ENCODE data around the gene FXR1.
A peak's percentile ranks its signal among the peaks of the same experiment; 100 is the strongest.
"Not testable (repeated sequence)": the region's sequence is repeated elsewhere in the genome, so short reads cannot be mapped to it uniquely, and the experiment has no call there.

The FXR1 gene

DNA sequence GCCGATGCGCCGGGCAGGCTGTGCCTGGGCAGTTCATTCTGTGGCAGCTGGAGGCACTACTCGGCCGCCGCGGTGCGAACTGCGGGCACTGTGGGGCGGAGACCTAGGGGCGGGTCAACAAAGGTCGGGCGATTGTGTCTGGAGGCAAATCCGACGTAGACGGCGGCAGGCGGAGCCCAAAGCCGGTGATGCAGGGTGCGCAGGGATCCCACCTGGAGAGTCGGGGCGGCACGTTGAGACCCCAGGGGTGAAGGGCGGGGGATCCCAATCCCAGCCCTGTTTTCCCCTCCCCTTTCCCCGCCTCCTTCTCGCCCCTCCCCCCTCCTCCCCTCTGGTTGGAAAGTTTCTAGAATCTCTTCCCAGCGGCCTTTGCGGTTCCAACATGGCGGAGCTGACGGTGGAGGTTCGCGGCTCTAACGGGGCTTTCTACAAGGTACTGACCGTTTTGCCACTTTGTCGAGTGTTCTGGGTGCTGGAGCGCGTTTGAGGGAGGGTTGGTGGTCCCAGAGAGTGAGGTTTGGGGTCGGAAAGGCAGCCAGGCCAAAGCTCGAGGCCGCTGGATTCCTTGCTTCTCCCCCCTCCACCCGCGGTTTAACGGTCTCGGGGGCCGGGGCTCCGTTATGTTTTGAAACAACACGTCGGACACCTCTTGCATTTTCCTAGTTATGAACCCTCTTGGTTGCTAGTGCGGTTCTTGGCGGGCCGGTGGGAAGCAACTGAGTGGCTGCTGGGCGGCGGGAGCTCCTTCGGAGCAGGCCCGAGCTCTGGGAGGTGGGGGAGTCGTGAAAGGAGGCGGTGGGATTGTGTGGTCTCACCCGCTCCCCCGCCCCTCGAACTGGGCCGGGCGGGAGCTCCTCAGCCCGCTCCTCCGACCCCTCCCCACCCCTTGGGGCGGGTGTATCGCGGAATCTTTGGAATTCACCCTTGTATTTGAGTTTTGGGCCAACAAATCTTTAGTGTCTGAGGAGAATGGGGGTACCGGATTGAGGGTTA is at the start of gene FXR1:
TSS of gene FXR1 (plus strand) at position 367 of the 993 bp plus-strand sequence. CDS start at position 383, 16 bp downstream.
- DNase-seq: peak; percentile 92

GRCh38 chr3:180870008-180870699 is 42.3 kb upstream of the FXR1 start:
- no peak for DNase-seq

DNA sequence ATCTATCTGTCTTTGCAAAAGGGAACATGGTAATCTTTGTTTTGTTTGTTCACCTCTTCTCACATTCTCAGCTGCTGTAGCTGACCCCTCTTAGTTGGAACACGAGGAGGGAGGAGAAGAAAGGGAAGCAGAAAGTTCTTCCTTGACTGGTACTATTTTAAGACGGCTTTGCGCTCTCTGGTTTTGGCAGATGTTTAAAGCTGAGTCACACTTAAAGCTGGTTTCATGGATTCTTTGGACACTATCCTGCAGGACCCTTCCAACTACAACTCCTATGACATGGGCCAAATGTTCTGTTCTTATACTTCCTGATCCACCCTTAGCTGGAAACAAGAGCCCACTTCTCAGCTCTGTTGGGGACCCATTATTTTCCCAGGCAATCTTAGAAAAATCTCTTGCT is 40.6 kb upstream of the FXR1 start:
- DNase-seq: no peak

DNA sequence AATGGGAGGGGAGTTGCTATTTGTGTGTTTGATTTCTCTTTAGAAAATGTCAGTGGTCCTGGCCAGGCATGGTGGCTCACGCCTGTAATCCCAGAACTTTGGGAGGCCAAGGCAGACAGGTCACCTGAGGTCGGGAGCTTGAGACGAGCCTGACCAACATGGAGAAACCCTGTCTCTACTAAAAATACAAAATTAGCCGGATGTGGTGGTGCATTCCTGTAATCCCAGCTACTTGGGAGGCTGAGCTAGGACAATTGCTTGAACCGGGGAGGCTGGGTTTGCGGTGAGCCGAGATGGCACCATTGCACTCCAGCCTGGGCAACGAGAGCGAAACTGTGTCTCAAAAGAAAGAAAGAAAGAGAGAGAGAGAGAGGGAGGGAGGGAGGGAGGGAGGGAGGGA is 40.0 kb upstream of the FXR1 start:
- not testable (repeated sequence) for DNase-seq

DNA sequence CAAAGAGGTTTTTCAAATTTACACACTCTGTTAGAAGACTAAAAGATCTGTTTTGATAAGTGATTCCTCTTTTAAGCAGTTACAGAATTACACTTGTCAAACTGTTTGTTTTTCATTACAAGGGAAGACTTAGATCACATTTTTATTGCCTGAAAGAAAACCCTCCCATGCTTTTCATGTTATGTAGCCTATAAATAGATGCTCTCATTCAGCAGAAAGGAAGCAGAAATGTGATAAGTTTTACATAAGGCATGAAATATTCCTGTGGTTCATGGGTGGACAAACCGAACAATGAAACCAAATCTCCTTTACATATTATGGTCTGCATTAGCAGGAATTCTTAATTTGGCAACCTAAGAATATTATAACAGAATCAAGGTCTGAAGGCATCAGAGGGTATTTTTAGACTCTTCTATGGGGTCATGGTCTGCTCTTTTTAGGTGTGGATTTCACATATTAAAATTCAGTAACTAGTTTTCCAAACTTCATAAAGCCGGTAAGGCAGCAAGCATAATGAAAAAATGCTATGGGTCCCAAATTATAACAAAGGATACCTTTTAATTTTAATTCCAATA is 37.3 kb upstream of the FXR1 start:
- no peak for DNase-seq

DNA sequence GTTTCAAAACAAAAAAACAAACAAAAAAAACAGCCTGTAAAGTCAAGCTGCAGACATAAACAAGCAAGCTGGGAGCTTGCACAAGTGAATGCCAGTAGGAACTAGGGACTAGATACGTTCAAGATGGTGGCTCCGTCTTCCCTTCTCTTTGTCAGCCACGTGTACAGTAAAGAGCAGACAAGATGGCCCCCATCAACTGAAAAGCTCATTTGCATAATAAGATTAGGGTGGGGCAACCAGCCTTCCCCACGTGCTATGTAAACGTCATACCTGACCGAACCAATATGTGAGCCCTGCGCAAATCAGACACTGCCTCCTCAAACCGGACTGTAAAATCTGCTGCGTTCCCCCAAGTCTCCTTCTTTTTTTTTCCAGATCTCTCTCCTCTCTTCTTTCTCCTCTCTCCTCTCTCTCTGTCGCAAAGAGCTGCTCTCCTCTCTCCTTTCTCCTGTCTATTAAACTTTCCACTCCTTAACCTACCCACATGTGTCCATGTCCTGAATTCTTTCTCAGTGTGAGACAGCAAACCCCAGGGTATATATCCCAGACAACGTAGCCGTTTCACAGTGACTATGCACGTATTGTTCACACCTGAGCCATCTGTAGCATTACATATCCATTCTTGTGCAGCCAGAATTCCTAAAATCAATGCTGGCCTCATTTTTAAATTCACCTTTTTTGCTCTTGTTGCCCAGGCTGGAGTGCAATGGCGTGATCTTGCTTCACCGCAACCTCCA is 31.2 kb upstream of the FXR1 start:
- DNase-seq: no peak

- DNase-seq: no peak
Observed at GRCh38 chr3:180882115-180882514, 30.4 kb upstream of the FXR1 start.

GRCh38 chr3:180888992-180889560 is 23.4 kb upstream of the FXR1 start:
- DNase-seq: no peak

DNA sequence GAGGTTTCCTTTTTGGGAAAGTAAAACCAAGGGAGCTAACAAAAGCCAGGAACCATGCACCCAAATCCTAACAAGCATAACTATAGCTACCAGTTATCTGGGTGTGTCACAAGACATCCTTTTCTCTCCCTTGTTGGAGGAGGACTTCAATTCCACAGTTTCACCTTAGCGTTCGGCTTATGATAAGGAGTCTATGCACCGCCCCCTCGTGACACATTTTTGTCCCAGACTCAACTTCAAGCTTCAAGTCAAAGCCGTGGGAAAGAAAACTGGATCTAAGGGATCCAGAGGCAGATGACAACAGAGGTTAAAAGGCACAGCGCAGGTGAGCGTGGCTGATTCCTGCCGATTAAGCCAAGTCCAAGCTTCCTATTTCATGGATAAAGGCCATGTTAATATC is 13.9 kb upstream of the FXR1 start:
- DNase-seq: no peak

GRCh38 chr3:180909369-180910127 is 2.9 kb upstream of the FXR1 start:
- no peak for DNase-seq

- no peak for DNase-seq
Observed at GRCh38 chr3:180910823-180911222, 1.6 kb upstream of the FXR1 start.

DNA sequence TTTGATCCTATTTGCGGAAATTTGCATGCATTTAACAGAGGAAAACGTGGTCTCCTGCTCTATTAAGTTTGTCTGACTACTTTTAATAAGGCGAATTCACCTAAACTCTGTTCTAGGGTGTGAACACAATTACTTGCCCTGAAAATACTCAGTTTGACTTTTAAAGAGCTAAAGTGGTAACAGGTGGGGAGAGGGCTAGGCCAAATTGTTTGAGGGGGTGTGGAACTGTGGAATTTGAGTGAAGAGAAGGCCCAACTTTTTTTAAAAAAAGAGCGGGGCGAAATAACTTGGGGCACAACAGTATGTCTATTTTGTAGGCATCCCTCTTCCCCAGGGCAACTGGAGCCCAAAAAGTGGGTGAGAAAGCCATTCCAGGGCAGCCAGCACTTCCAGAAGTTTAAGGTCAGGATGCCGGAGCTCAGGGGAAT is 580 bp upstream of the FXR1 start:
- DNase-seq: no peak

DNA sequence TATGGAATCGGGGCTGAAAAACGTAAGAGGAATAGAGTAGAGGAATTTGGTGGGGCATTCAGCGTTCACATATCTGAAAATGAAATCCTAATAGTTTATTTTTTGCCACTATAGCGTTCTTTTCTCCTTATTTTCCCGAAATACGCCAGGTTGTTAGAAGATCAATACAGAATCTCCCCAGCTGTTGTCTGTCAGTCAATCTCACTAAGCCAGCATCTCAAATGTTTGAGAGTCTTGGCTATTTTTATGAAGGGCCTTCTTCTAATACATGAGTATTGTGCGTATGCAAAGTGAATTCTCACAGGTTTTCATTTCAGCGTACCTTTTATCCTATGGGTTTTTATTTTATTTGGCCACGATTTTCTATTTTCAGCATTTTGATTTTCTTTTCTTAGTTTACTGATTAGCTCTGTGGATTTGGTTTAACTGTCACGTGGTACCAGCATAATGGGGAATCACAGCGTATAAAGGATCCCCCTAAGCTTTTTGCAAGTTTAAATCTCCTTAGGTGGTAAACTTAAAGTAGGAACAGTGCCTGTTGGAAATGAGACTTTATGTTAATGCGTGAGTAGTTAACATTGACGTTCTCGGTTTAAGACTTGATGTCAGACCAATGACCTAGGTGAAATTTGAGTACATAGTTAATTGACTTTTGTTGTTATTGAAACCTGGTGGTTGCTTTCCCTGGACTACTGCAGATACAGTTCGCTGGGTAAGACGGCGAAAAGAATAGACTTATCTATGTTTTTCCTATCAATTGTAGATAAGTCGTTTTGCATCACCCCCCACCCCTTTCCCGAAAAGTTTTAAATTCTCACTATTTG is 1.3 kb downstream of the FXR1 start:
- no peak for DNase-seq

DNA sequence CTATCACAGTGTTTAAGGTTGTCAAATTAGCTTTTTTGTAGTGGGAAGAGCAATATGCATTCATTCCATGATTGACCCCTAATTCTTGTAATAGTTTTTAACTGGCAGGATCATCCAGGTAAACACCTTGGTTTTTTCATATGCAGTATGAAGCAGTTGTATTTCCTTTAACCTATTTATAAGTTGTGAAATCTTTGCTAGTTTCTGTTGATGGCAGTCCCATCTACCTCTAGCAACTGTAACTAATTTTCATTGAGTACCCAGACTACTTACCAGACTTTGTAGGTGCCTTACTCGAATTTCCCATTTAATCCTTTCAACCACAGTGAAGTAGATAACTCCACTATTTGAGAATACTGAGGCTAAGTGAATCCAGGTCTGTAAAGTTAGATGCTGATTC is 6.1 kb downstream of the FXR1 start:
- DNase-seq: no peak

DNA sequence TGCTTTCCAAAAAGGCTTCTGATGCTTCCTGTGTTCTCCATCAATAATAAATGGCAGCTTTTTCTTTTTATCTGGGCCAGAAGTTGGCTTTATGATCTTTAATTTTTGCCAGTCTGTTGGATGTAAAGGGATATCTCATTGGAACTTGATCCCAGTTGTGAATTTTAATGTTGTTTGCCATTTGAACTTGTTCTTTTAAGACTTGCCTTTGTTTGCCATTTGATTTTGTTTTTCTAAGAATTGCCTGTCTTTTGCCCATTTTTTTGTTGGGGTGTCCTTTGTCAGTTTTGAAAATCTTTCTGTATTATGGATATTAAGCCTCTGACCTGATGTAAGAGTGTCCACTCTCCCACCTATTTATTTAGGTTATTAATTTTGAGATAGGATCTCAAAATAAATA is 9.8 kb downstream of the FXR1 start:
- DNase-seq: no peak

DNA sequence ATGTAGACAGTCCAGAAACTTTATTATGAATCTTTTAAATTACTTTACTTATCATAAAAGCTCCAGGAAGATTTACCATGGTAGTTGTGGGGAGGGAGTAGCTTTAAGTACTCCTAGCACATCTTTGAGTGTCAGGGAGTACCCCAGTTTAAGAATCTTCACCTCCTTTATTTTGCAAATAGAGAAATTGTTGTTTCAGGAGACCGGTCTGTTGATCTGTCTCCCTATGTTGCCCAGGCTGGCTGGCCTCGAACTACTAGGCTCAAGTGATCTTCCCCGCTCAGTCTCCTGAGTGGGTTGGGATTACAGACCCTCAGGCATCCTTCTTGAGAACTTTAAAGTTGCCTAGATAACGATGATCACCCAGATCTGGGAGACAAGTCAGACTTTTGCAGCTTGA is 11.1 kb downstream of the FXR1 start:
- no peak for DNase-seq

GRCh38 chr3:180926526-180926925 is 14.1 kb downstream of the FXR1 start:
- DNase-seq: no peak

DNA sequence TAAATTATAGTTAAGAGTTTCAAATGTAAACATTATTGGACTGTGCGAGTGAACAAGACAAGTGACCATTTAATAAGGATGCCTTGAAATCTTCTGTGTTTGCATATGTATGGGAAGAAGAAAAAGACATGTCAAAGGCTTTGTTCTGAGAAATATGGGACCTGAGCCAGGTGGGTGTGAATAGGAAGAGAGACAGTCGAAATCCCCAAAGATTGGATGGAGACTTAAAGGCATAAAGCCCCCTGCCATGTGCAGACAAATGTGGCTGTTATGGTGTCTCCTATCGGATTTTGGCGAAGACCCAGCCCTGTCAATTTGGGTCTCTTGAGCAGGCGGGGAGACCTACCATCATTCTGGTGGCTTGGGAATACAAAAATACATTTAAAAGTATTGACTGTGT is 16.9 kb downstream of the FXR1 start:
- no peak for DNase-seq

- no peak for DNase-seq
Observed at GRCh38 chr3:180930526-180930925, 18.1 kb downstream of the FXR1 start.

- DNase-seq: no peak
Observed at GRCh38 chr3:180932819-180933218, 20.3 kb downstream of the FXR1 start.

GRCh38 chr3:180934638-180935037 is 22.2 kb downstream of the FXR1 start:
- no peak for DNase-seq
